Measurements from ENCODE around the gene GALNT16.
"Not testable (repeated sequence)": the region's sequence is repeated elsewhere in the genome, so short reads cannot be mapped to it uniquely, and the experiment has no call there.

The GALNT16 gene

GRCh38 chr14:69260190-69260860 is 367 bp downstream of the GALNT16 start:
- peak; percentile 74 for DNase-seq (ENCODE audit: low spot score)

GRCh38 chr14:69260861-69261564 is 1.1 kb downstream of the GALNT16 start:
- DNase-seq (ENCODE audit: low spot score): peak; percentile 92

- DNase-seq (ENCODE audit: low spot score): peak; percentile 29
These were observed 1.9 kb downstream of the GALNT16 start for GRCh38 chr14:69261761-69262331.

- DNase-seq (ENCODE audit: low spot score): no peak
These were observed 2.6 kb downstream of the GALNT16 start for GRCh38 chr14:69262516-69262915.

- no peak for DNase-seq (ENCODE audit: low spot score)
These were observed 3.4 kb downstream of the GALNT16 start for GRCh38 chr14:69263364-69263763.

GRCh38 chr14:69263771-69264170 is 3.8 kb downstream of the GALNT16 start:
- no peak for DNase-seq (ENCODE audit: low spot score)

GRCh38 chr14:69266572-69267345 is 6.8 kb downstream of the GALNT16 start:
- no peak for DNase-seq (ENCODE audit: low spot score)

- DNase-seq (ENCODE audit: low spot score): no peak
These were observed 7.5 kb downstream of the GALNT16 start for GRCh38 chr14:69267492-69267891.

GRCh38 chr14:69268223-69268622 is 8.3 kb downstream of the GALNT16 start:
- no peak for DNase-seq (ENCODE audit: low spot score)

GRCh38 chr14:69268763-69269162 is 8.8 kb downstream of the GALNT16 start:
- DNase-seq (ENCODE audit: low spot score): no peak

GRCh38 chr14:69269381-69269780 is 9.4 kb downstream of the GALNT16 start:
- DNase-seq (ENCODE audit: low spot score): no peak

GRCh38 chr14:69270097-69270496 is 10.1 kb downstream of the GALNT16 start:
- no peak for DNase-seq (ENCODE audit: low spot score)

GRCh38 chr14:69270795-69271708 is 11.1 kb downstream of the GALNT16 start:
- no peak for DNase-seq (ENCODE audit: low spot score)

- no peak for DNase-seq (ENCODE audit: low spot score)
These were observed 14.4 kb downstream of the GALNT16 start for GRCh38 chr14:69274321-69274720.

- DNase-seq (ENCODE audit: low spot score): no peak
These were observed 15.4 kb downstream of the GALNT16 start for GRCh38 chr14:69275331-69275730.

GRCh38 chr14:69277356-69277755 is 17.4 kb downstream of the GALNT16 start:
- DNase-seq (ENCODE audit: low spot score): not testable (repeated sequence)

- DNase-seq (ENCODE audit: low spot score): no peak
These were observed 20.9 kb downstream of the GALNT16 start for GRCh38 chr14:69280746-69281291.

GRCh38 chr14:69281450-69282169 is 21.7 kb downstream of the GALNT16 start:
- DNase-seq (ENCODE audit: low spot score): no peak

GRCh38 chr14:69282448-69282847 is 22.5 kb downstream of the GALNT16 start:
- no peak for DNase-seq (ENCODE audit: low spot score)

GRCh38 chr14:69284170-69284569 is 24.2 kb downstream of the GALNT16 start:
- DNase-seq (ENCODE audit: low spot score): no peak
